Transverse colon (tissue), 4 donors: ENCODE data around the gene SSTR5.
"Not testable (repeated sequence)": the region's sequence is repeated elsewhere in the genome, so short reads cannot be mapped to it uniquely, and the experiment has no call there.

Source experiments
- CTCF ChIP-seq, 5 experiments: fragments of 200-600 bp in 3 of 5; fragments of 450-650 bp in 2 of 5; sonication (generic) in 3 of 5; IDR thresholded peaks; 1 replicate in 2 of 5; 2 replicates in 3 of 5; pipeline ENCODE4 v1.5.1; 2016 to 2017; ENCODE audit warnings: antibody characterized with exemption in 5 of 5, inconsistent platforms in 3 of 5, mild to moderate bottlenecking in 2 of 5, moderate library complexity in 1 of 5
- POLR2AphosphoS5 ChIP-seq, 3 donors: sonication (generic); formaldehyde crosslinking; IDR thresholded peaks; one replicate each; pipeline ENCODE4 v1.6.1; 2016; ENCODE audit warnings: antibody characterized with exemption in 3 of 3

- TF ChIP-seq CTCF, POLR2AphosphoS5 (IDR thresholded peaks at IDR 0.05): not testable (repeated sequence)
Observed at GRCh38 chr16:1086443-1086842, 13.9 kb downstream of the SSTR5 start.
